ENCODE results near the gene TBC1D20.

- TF ChIP-seq CTCF (IDR thresholded peaks at IDR 0.05) (no peak), TCF7L2 (IDR thresholded peaks at IDR 0.05; ENCODE audit: low read depth, low read length) (no peak), REST (IDR thresholded peaks at IDR 0.05; ENCODE audit: insufficient read depth in 1 of 2, low read depth in 2 of 2, low read length in 1 of 2) (no peak), POLR2AphosphoS5 (IDR thresholded peaks at IDR 0.05; ENCODE audit: low read depth, low read length) (no peak), SIN3A (IDR thresholded peaks at IDR 0.05; ENCODE audit: borderline replicate concordance, insufficient read depth, low read depth, low read length) (no peak)
These were observed 17.2 kb upstream of the TBC1D20 start for GRCh38 chr20:479487-479886.
